Activated CD4-positive, CD25-positive, alpha-beta regulatory T cell treated with anti-CD3 and anti-CD28 coated beads, Interleukin-2, amount 50 U/mL, for 16 hours (primary cell): Measurements from ENCODE around the gene CELSR3.
A peak's percentile ranks its signal among the peaks of the same experiment; 100 is the strongest.

Source experiments
- DNase-seq: peaks from one replicate; pipeline ENCODE4 v3.0.0-alpha.2; 2020; ENCODE audit warnings: low read depth, low spot score

CELSR3 gene

GRCh38 chr3:48662145-48662752, 437 bp downstream of the CELSR3 start:
- DNase-seq: no peak

- peak; percentile 55 for DNase-seq
Measured at GRCh38 chr3:48661501-48662144, 1.1 kb downstream of the CELSR3 start.

GRCh38 chr3:48660800-48661400, 1.8 kb downstream of the CELSR3 start:
- DNase-seq: no peak

GRCh38 chr3:48656841-48657281, 5.8 kb downstream of the CELSR3 start:
- no peak for DNase-seq

GRCh38 chr3:48656061-48656840, 6.4 kb downstream of the CELSR3 start:
- peak; percentile 64 for DNase-seq

- no peak for DNase-seq
Measured at GRCh38 chr3:48655606-48656005, 7.1 kb downstream of the CELSR3 start.

GRCh38 chr3:48655063-48655462, 7.6 kb downstream of the CELSR3 start:
- DNase-seq: no peak

GRCh38 chr3:48652923-48653715, 9.6 kb downstream of the CELSR3 start:
- DNase-seq: no peak

- no peak for DNase-seq
Measured at GRCh38 chr3:48651771-48652170, 10.9 kb downstream of the CELSR3 start.

GRCh38 chr3:48650723-48651122, 12.0 kb downstream of the CELSR3 start:
- DNase-seq: no peak

GRCh38 chr3:48648188-48648850, 14.4 kb downstream of the CELSR3 start:
- no peak for DNase-seq

GRCh38 chr3:48647714-48648113, 15.0 kb downstream of the CELSR3 start:
- DNase-seq: no peak

GRCh38 chr3:48644898-48645760, 17.6 kb downstream of the CELSR3 start:
- DNase-seq: no peak

- no peak for DNase-seq
Measured at GRCh38 chr3:48642605-48643004, 20.1 kb downstream of the CELSR3 start.

- DNase-seq: no peak
Measured at GRCh38 chr3:48641396-48641795, 21.3 kb downstream of the CELSR3 start.

- DNase-seq: no peak
Measured at GRCh38 chr3:48639944-48640606, 22.6 kb downstream of the CELSR3 start.

GRCh38 chr3:48637305-48637704, 25.4 kb downstream of the CELSR3 start:
- DNase-seq: no peak

- no peak for DNase-seq
Measured at GRCh38 chr3:48636149-48636655, 26.5 kb downstream of the CELSR3 start.
